HEK293 (cell line): ENCODE measurements around the gene ILF3.

ENCODE experiments used
- CTCF ChIA-PET: fragments of 350-600 bp; formaldehyde crosslinking; extraction: SDS; loops from one replicate; lab custom pipeline; 2021; ENCODE audit warnings: antibody characterized with exemption; lab: Yijun Ruan, JAX
- POLR2A ChIA-PET: fragments of 300-600 bp; formaldehyde crosslinking; extraction: SDS; loops from one replicate; lab custom pipeline; 2020; ENCODE audit warnings: antibody characterized with exemption, inconsistent platforms; lab: Yijun Ruan, JAX
- H3K27ac ChIP-seq: fragments of 200-500 bp; sonication (Bioruptor generic); 2 replicates; pipeline ENCODE4 v1.5.1; 2014; ENCODE audit warnings: low read depth, low read length, control low read depth, inconsistent platforms; ENCODE audit errors: extremely low read depth
- H3K36me3 ChIP-seq, 2 experiments: fragments of 200-500 bp in 1 of 2; sonication (Bioruptor generic) in 1 of 2; 1 replicate in 1 of 2; 2 replicates in 1 of 2; pipeline ENCODE4 v1.5.1; 2014 to 2017; ENCODE audit warnings: inconsistent platforms in 2 of 2, low read length in 2 of 2; ENCODE audit not compliant: control insufficient read depth in 2 of 2, insufficient read depth in 1 of 2
- H3K4me1 ChIP-seq: fragments of 200-500 bp; sonication (Bioruptor generic); 2 replicates; pipeline ENCODE4 v1.5.1; 2014; ENCODE audit warnings: mild to moderate bottlenecking, low read length, inconsistent platforms; ENCODE audit not compliant: control insufficient read depth, insufficient read depth
- H3K4me3 ChIP-seq: 2 replicates; pipeline ENCODE4 v1.5.1; 2011; ENCODE audit warnings: low read depth, mild to moderate bottlenecking, control low read depth, low read length, moderate library complexity
- H3K9me3 ChIP-seq: fragments of 200-500 bp; sonication (Bioruptor generic); 2 replicates; pipeline ENCODE4 v1.5.1; 2014; ENCODE audit warnings: low read depth, low read length, inconsistent platforms; ENCODE audit not compliant: control insufficient read depth, insufficient read depth
- PRDM1 ChIP-seq: fragments of 450-650 bp; formaldehyde crosslinking; IDR thresholded peaks from 2 replicates; pipeline ENCODE4; 2016; ENCODE audit warnings: missing biosample characterization, missing genetic modification characterization
- SALL2 ChIP-seq: fragments of 450-650 bp; formaldehyde crosslinking; IDR thresholded peaks from 2 replicates; pipeline ENCODE4 v1.5.0; 2017; ENCODE audit warnings: missing biosample characterization, mild to moderate bottlenecking, missing genetic modification characterization, borderline replicate concordance
- SETDB1 ChIP-seq: IDR thresholded peaks from one replicate; pipeline ENCODE4 v1.6.1; 2017; ENCODE audit warnings: mild to moderate bottlenecking, low read length, moderate library complexity, mixed read lengths; ENCODE audit not compliant: insufficient read length
- ZFP69B ChIP-seq: fragments of 450-650 bp; formaldehyde crosslinking; IDR thresholded peaks from 2 replicates; pipeline ENCODE4 v1.5.1; 2016; ENCODE audit warnings: missing biosample characterization, missing genetic modification characterization
- ZNF530 ChIP-seq: fragments of 450-650 bp; formaldehyde crosslinking; IDR thresholded peaks from 2 replicates; pipeline ENCODE4 v1.5.1; 2016; ENCODE audit warnings: low read depth, missing biosample characterization, missing genetic modification characterization
- ZNF549 ChIP-seq: fragments of 450-650 bp; IDR thresholded peaks from 2 replicates; pipeline ENCODE4 v1.5.1; 2018; ENCODE audit warnings: missing biosample characterization, missing genetic modification characterization, mild to moderate bottlenecking, inconsistent platforms, moderate library complexity
- ZNF777 ChIP-seq: fragments of 450-650 bp; formaldehyde crosslinking; IDR thresholded peaks from 2 replicates; pipeline ENCODE4 v1.5.1; 2017; ENCODE audit warnings: missing biosample characterization, missing genetic modification characterization, borderline replicate concordance
- ZSCAN5A ChIP-seq: fragments of 450-650 bp; formaldehyde crosslinking; IDR thresholded peaks from 2 replicates; pipeline ENCODE4 v1.5.1; 2016; ENCODE audit warnings: missing biosample characterization, missing genetic modification characterization
- TF ChIP-seq, protein P1 (sequence below): fragments of 450-650 bp; formaldehyde crosslinking; IDR thresholded peaks from 2 replicates; pipeline ENCODE4 v1.5.1; 2016; ENCODE audit warnings: missing biosample characterization, missing genetic modification characterization
- TF ChIP-seq, protein P2 (sequence below): fragments of 450-650 bp; formaldehyde crosslinking; IDR thresholded peaks from 2 replicates; pipeline ENCODE4 v1.5.1; 2016; ENCODE audit warnings: missing biosample characterization, missing genetic modification characterization
- TF ChIP-seq, protein P3 (sequence below): fragments of 450-650 bp; IDR thresholded peaks from 2 replicates; pipeline ENCODE4 v1.5.1; 2018; ENCODE audit warnings: missing biosample characterization, missing genetic modification characterization

ILF3 gene

DNA sequence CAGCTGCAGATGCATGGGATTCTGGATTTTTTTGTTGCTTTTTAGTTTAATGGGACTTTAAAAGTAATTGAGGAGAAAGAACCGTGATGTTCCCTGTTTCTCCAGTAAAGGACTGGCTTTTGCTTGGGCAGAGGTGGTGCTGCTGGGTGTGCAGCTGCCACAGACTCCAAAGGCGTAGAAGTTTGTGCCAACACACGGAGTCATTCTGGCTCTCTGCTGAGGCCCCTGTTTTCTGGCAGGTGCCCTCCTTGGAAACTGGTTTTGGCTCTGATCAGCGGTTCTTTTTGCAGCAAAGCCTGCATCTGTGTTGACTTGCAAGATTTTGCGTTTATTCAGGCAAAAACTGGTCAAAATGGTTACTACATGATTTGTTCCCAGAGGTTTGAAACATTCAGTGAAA, 31.1 kb downstream of the ILF3 start:
- TF ChIP-seq, protein P1, sequence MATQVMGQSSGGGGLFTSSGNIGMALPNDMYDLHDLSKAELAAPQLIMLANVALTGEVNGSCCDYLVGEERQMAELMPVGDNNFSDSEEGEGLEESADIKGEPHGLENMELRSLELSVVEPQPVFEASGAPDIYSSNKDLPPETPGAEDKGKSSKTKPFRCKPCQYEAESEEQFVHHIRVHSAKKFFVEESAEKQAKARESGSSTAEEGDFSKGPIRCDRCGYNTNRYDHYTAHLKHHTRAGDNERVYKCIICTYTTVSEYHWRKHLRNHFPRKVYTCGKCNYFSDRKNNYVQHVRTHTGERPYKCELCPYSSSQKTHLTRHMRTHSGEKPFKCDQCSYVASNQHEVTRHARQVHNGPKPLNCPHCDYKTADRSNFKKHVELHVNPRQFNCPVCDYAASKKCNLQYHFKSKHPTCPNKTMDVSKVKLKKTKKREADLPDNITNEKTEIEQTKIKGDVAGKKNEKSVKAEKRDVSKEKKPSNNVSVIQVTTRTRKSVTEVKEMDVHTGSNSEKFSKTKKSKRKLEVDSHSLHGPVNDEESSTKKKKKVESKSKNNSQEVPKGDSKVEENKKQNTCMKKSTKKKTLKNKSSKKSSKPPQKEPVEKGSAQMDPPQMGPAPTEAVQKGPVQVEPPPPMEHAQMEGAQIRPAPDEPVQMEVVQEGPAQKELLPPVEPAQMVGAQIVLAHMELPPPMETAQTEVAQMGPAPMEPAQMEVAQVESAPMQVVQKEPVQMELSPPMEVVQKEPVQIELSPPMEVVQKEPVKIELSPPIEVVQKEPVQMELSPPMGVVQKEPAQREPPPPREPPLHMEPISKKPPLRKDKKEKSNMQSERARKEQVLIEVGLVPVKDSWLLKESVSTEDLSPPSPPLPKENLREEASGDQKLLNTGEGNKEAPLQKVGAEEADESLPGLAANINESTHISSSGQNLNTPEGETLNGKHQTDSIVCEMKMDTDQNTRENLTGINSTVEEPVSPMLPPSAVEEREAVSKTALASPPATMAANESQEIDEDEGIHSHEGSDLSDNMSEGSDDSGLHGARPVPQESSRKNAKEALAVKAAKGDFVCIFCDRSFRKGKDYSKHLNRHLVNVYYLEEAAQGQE (tag by site-specific recombination), result no peak
- TF ChIP-seq ZNF530 (tag by site-specific recombination) (no peak), ZNF549 (tag by site-specific recombination) (no peak), ZSCAN5A (no peak), PRDM1 (tag by site-specific recombination) (no peak), ZNF777 (no peak)
- TF ChIP-seq, protein P2, sequence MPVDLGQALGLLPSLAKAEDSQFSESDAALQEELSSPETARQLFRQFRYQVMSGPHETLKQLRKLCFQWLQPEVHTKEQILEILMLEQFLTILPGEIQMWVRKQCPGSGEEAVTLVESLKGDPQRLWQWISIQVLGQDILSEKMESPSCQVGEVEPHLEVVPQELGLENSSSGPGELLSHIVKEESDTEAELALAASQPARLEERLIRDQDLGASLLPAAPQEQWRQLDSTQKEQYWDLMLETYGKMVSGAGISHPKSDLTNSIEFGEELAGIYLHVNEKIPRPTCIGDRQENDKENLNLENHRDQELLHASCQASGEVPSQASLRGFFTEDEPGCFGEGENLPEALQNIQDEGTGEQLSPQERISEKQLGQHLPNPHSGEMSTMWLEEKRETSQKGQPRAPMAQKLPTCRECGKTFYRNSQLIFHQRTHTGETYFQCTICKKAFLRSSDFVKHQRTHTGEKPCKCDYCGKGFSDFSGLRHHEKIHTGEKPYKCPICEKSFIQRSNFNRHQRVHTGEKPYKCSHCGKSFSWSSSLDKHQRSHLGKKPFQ, result no peak
- TF ChIP-seq, protein P3, sequence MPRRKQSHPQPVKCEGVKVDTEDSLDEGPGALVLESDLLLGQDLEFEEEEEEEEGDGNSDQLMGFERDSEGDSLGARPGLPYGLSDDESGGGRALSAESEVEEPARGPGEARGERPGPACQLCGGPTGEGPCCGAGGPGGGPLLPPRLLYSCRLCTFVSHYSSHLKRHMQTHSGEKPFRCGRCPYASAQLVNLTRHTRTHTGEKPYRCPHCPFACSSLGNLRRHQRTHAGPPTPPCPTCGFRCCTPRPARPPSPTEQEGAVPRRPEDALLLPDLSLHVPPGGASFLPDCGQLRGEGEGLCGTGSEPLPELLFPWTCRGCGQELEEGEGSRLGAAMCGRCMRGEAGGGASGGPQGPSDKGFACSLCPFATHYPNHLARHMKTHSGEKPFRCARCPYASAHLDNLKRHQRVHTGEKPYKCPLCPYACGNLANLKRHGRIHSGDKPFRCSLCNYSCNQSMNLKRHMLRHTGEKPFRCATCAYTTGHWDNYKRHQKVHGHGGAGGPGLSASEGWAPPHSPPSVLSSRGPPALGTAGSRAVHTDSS (tag by site-specific recombination), result no peak
- POLR2A ChIA-PET, result no interaction called here
- CTCF ChIA-PET, result no interaction called here

GRCh38 chr19:10686193-10686592, 32.0 kb downstream of the ILF3 start:
- no peak overlapping the region for H3K4me3 ChIP-seq
- TF ChIP-seq ZFP69B (tag by site-specific recombination), result no peak
- TF ChIP-seq SETDB1, result no peak
- TF ChIP-seq SALL2 (tag by site-specific recombination), result no peak
- H3K36me3 ChIP-seq, result peaks cover 24 to 100% of the 10 kb centered on the region in 2 experiments
- ChIA-PET CTCF (interaction anchor here (1.9 kb wide), 1 partner anchor 105 kb away, joined by 4 read pairs; no protein-coding TSS in a partner anchor), POLR2A (interaction anchor here (0.5 kb wide), 1 partner anchor 110 kb away, joined by 4 read pairs; no protein-coding TSS in a partner anchor)
- H3K4me1 ChIP-seq, result no peaks in the 10 kb centered on the region
- no peaks in the 10 kb centered on the region for H3K9me3 ChIP-seq
- H3K27ac ChIP-seq, result no peak overlapping the region

More for the DNA sequence above, 31.1 kb downstream of the ILF3 start:
- Histone ChIP-seq H3K4me3 (no peak overlapping the region), H3K27ac (no peak overlapping the region), H3K36me3 (peaks cover 29 to 100% of the 10 kb centered on the region in 2 experiments), H3K9me3 (no peaks in the 10 kb centered on the region), H3K4me1 (no peaks in the 10 kb centered on the region)
